HG03025 (cell line): ENCODE results near the gene SLC24A3.

Source experiments
- ATAC-seq: cut with Tn5 transposase; IDR thresholded peaks from one replicate; pipeline ENCODE4 v1.9.1; 2021; ENCODE audit warnings: mild to moderate bottlenecking, moderate library complexity; ENCODE audit not compliant: unreplicated experiment, low FRiP score

Gene SLC24A3

GRCh38 chr20:19414600-19414999 is 202.2 kb downstream of the SLC24A3 start:
- no peak for ATAC-seq

GRCh38 chr20:19415786-19416185 is 203.3 kb downstream of the SLC24A3 start:
- no peak for ATAC-seq

- no peak for ATAC-seq
Measured at GRCh38 chr20:19416627-19417026, 204.2 kb downstream of the SLC24A3 start.

- no peak for ATAC-seq
Measured at GRCh38 chr20:19419396-19419795, 207.0 kb downstream of the SLC24A3 start.

GRCh38 chr20:19423097-19423899 is 210.9 kb downstream of the SLC24A3 start:
- no peak for ATAC-seq

- ATAC-seq, result no peak
Measured at GRCh38 chr20:19423900-19424620, 211.6 kb downstream of the SLC24A3 start.

- ATAC-seq, result no peak
Measured at GRCh38 chr20:19426356-19426755, 213.9 kb downstream of the SLC24A3 start.

GRCh38 chr20:19427480-19427879 is 215.0 kb downstream of the SLC24A3 start:
- ATAC-seq, result no peak

GRCh38 chr20:19427913-19428312 is 215.5 kb downstream of the SLC24A3 start:
- no peak for ATAC-seq

- ATAC-seq, result no peak
Measured at GRCh38 chr20:19428324-19428723, 215.9 kb downstream of the SLC24A3 start.

GRCh38 chr20:19429538-19429937 is 217.1 kb downstream of the SLC24A3 start:
- ATAC-seq, result no peak

GRCh38 chr20:19430641-19431315 is 218.3 kb downstream of the SLC24A3 start:
- no peak for ATAC-seq

GRCh38 chr20:19431316-19431700 is 218.9 kb downstream of the SLC24A3 start:
- no peak for ATAC-seq

GRCh38 chr20:19431906-19432305 is 219.5 kb downstream of the SLC24A3 start:
- ATAC-seq, result no peak

GRCh38 chr20:19433371-19434350 is 221.2 kb downstream of the SLC24A3 start:
- no peak for ATAC-seq

- no peak for ATAC-seq
Measured at GRCh38 chr20:19435316-19435715, 222.9 kb downstream of the SLC24A3 start.

- ATAC-seq, result no peak
Measured at GRCh38 chr20:19435821-19436220, 223.4 kb downstream of the SLC24A3 start.

- ATAC-seq, result no peak
Measured at GRCh38 chr20:19438488-19438887, 226.0 kb downstream of the SLC24A3 start.

GRCh38 chr20:19440660-19441527 is 228.5 kb downstream of the SLC24A3 start:
- no peak for ATAC-seq
